ENCODE measurements around the gene SERP2. TPM values are rescaled to one million over a fixed set of nuclear protein-coding genes. Genes with fewer than 3 reads are reported as not detected.
"Not testable (repeated sequence)": the region's sequence is repeated elsewhere in the genome, so short reads cannot be mapped to it uniquely, and the experiment has no call there.

SERP2 gene
- 9.5 and 9.9 TPM in 2 replicates for total RNA-seq (ENCODE audit: low replicate concordance)

DNA sequence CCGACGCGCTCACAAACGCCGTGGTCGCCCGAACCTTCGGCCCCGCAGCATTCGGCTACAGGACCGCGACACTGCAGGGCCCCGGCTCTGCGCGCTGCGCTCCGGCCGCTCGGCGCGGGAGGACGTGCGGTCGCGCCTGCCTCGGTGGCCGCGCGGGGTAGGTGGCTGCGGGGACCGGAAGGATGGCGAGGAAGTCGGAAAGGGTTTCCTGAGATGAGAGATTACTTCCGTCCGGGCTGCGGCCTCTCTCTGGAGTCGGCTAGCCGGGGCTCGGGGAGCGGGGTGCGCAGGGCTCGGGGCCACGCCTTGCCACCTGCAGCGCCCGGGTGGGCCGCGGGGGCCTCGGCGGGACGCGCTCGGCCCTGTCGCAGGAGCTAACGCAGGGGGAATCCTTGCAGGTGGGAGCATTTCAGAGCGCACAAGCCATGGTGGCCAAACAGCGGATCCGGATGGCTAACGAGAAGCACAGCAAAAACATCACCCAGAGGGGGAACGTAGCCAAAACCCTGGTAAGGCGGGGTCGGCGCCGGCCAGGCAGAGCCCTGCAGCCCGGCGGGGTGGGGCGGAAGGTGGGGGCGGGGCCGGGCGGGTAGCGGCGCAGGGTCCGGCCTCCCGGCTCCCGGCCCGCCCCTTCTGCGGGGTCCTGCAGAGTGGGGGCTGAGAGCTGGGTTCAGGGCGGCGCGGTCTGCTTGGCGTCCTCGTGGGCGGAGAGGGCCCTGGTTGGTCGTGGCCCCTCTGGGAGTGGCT, at the start of gene SERP2:
SERP2 (plus strand) TSS at position 224 of the 747 bp plus-strand sequence; CDS start at position 426, 202 bp downstream.
- peak; percentile 34 for DNase-seq (ENCODE audit: low read depth)
- H3K4me3 ChIP-seq (ENCODE audit: low read depth, low read length), result peak within 1 kb of the TSS; percentile 64
- no peak for TF ChIP-seq CTCF (IDR thresholded peaks at IDR 0.05; ENCODE audit: insufficient read depth, low read length)

GRCh38 chr13:44326961-44327360, 46.7 kb upstream of the SERP2 start:
- TF ChIP-seq CTCF (IDR thresholded peaks at IDR 0.05; ENCODE audit: insufficient read depth, low read length), result no peak
- no peak for DNase-seq (ENCODE audit: low read depth)
- H3K4me3 ChIP-seq (ENCODE audit: low read depth, low read length), result no peak overlapping the region

DNA sequence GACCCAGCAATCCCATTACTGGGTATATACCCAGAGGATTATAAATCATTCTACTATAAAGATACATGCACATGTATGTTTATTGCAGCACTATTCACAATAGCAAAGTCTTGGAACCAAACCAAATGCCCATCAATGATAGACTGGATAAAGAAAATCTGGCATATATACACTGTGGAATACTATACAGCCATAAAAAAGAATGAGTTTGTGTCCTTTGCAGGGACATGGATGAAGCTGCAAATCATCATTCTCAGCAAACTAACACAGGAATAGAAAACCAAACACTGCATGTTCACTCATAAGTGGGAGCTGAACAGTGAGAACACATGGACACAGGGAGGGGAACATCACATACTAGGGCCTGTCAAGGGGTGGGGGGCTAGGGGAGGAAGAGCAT, 44.6 kb upstream of the SERP2 start:
- not testable (repeated sequence) for DNase-seq (ENCODE audit: low read depth)

DNA sequence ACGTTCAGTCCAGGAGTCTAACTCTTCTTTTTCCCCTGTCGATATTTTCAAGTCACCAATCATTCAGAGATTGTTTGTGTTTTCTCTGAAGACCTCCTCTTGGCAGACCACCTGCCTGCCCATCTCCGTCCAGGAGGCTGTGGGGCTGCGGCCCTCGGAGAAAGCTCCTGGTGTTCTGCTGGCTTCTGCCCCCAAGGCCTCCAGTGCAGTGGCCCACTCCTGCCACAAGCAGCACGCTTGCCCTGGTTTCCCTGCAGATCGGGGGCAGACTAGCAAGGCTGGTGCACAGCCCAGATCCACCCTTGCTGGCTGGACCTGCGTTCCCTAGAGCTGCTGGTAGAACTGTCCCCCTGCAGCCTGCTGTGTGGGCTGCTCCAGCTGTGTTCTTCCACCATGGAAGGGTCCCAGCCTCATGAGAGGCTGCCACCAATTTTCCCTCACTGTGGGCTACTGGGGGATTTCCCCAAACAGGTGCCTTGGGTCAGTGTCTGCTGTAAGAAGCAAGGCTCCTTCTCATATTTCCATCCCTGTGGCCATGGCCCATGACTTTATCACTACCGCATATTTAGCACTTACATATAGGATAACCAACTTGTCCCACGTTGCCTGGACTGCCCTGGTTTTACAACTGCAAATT, 43.6 kb upstream of the SERP2 start:
- TF ChIP-seq CTCF (IDR thresholded peaks at IDR 0.05; ENCODE audit: insufficient read depth, low read length), result no peak
- DNase-seq (ENCODE audit: low read depth), result no peak
- no peak overlapping the region for H3K4me3 ChIP-seq (ENCODE audit: low read depth, low read length)

More for the DNA sequence above, 44.6 kb upstream of the SERP2 start:
- H3K4me3 ChIP-seq (ENCODE audit: low read depth, low read length), result not testable (repeated sequence)

DNA sequence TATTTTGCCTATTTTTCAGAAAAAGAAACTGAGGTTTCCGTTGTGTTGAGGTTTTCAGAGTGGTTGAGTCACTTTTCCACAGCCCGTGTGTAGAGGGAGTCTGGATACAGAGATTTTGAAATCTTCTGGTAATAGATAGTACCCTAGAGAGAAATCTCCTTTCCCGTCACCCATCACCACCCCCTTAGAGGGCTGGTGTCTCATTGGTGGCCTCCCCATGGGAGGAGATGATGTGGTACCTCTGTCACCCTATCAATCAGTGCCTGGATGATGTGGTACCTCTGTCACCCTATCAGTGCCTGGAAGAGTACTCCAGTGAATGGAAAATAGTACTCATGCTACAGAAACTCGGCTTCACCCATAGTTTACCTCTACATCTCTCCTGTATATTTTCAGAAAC, 42.2 kb upstream of the SERP2 start:
- TF ChIP-seq CTCF (IDR thresholded peaks at IDR 0.05; ENCODE audit: insufficient read depth, low read length), result no peak
- DNase-seq (ENCODE audit: low read depth), result no peak

GRCh38 chr13:44331912-44332851, 41.4 kb upstream of the SERP2 start:
- TF ChIP-seq CTCF (IDR thresholded peaks at IDR 0.05; ENCODE audit: insufficient read depth, low read length), result no peak
- H3K4me3 ChIP-seq (ENCODE audit: low read depth, low read length), result no peak overlapping the region

More for the DNA sequence above, 42.2 kb upstream of the SERP2 start:
- H3K4me3 ChIP-seq (ENCODE audit: low read depth, low read length), result no peak overlapping the region

More at GRCh38 chr13:44331912-44332851, 41.4 kb upstream of the SERP2 start:
- DNase-seq (ENCODE audit: low read depth), result peak; percentile 99

Measured in fibroblast of the aortic adventitia (primary cell).